Erythroblast (primary cell): Measurements from ENCODE around the gene SAMSN1.
"Not testable (repeated sequence)": the region's sequence is repeated elsewhere in the genome, so short reads cannot be mapped to it uniquely, and the experiment has no call there.

Experiments used
- DNase-seq, 2 experiments: peaks; one replicate each; lab custom pipeline; 2025; lab: John Stamatoyannopoulos, UW
- GATA1 ChIP-seq: IDR thresholded peaks from 2 replicates; pipeline ENCODE4 v1.6.1; 2011; ENCODE audit warnings: low read depth, mild to moderate bottlenecking, control low read depth, low read length, moderate library complexity
- POLR2A ChIP-seq: IDR thresholded peaks from 2 replicates; pipeline ENCODE4 v1.6.1; 2011; ENCODE audit warnings: mild to moderate bottlenecking, low read length

SAMSN1 gene

GRCh38 chr21:14553422-14553821 lies 7.3 kb upstream of the SAMSN1 start:
- TF ChIP-seq POLR2A (no peak), GATA1 (no peak)
- DNase-seq = no peak

GRCh38 chr21:14551741-14552140 lies 5.6 kb upstream of the SAMSN1 start:
- no peak for TF ChIP-seq POLR2A
- no peak for TF ChIP-seq GATA1
- DNase-seq = no peak

GRCh38 chr21:14550135-14550534 lies 4.0 kb upstream of the SAMSN1 start:
- peak in 1 of 2 experiments; percentile 10 for DNase-seq

GRCh38 chr21:14548779-14549178 lies 2.7 kb upstream of the SAMSN1 start:
- no peak for DNase-seq
- TF ChIP-seq GATA1 = no peak

More at GRCh38 chr21:14550135-14550534, 4.0 kb upstream of the SAMSN1 start:
- TF ChIP-seq GATA1 (no peak), POLR2A (no peak)

- no peak for DNase-seq
- TF ChIP-seq POLR2A = no peak
- TF ChIP-seq GATA1 = no peak
These were observed 1.9 kb upstream of the SAMSN1 start for GRCh38 chr21:14547834-14548513.

GRCh38 chr21:14546719-14547118 lies 604 bp upstream of the SAMSN1 start:
- DNase-seq = not testable (repeated sequence)

GRCh38 chr21:14543983-14544382 lies 2.1 kb downstream of the SAMSN1 start:
- peak; percentile 21 to 43 for DNase-seq
- TF ChIP-seq GATA1 (no peak), POLR2A (no peak)

GRCh38 chr21:14542638-14543037 lies 3.5 kb downstream of the SAMSN1 start:
- TF ChIP-seq POLR2A (peak; percentile 13), GATA1 (no peak)
- peak; percentile 55 to 71 for DNase-seq

GRCh38 chr21:14541841-14542490 lies 4.1 kb downstream of the SAMSN1 start:
- TF ChIP-seq POLR2A (peak; percentile 8), GATA1 (no peak)
- DNase-seq = peak; percentile 57 to 59

- TF ChIP-seq POLR2A (no peak), GATA1 (no peak)
- no peak for DNase-seq
These were observed 7.6 kb downstream of the SAMSN1 start for GRCh38 chr21:14538483-14538882.

GRCh38 chr21:14536929-14537328 lies 9.2 kb downstream of the SAMSN1 start:
- TF ChIP-seq GATA1 = no peak
- no peak for TF ChIP-seq POLR2A
- DNase-seq = no peak

- DNase-seq = no peak
- no peak for TF ChIP-seq POLR2A
- TF ChIP-seq GATA1 = no peak
These were observed 10.4 kb downstream of the SAMSN1 start for GRCh38 chr21:14535702-14536101.

- DNase-seq = peak; percentile 64 to 71
- TF ChIP-seq POLR2A (no peak), GATA1 (no peak)
These were observed 12.4 kb downstream of the SAMSN1 start for GRCh38 chr21:14533499-14534428.

- no peak for TF ChIP-seq POLR2A
- TF ChIP-seq GATA1 = no peak
- DNase-seq = peak; percentile 12 to 16
These were observed 14.3 kb downstream of the SAMSN1 start for GRCh38 chr21:14531757-14532316.
